ENCODE measurements around the gene CILP2. TPM values are rescaled to one million over a fixed set of nuclear protein-coding genes. Genes with fewer than 3 reads are reported as not detected.

CILP2 gene
- polyA plus RNA-seq, 1 experiment = 0.77 TPM

GRCh38 chr19:19543101-19543500, 5.0 kb downstream of the CILP2 start:
- no peak for TF ChIP-seq CTCF (IDR thresholded peaks at IDR 0.05; ENCODE audit: insufficient read depth, low read depth, low read length)
- Histone ChIP-seq H3K36me3 (ENCODE audit: control insufficient read depth, insufficient read depth, low read length) (no peaks in the 10 kb centered on the region), H3K27me3 (ENCODE audit: control insufficient read depth, insufficient read depth, low read length) (peaks cover 3% of the 10 kb centered on the region; the same call in 1 of the 2 replicates), H3K4me3 (ENCODE audit: low read depth, low read length) (no peak overlapping the region)
- POLR2A ChIA-PET = no interaction called here
- DNase-seq (ENCODE audit: low read depth) = no peak
- CTCF ChIA-PET = interaction anchor here (2.1 kb wide), 1 partner anchor 10 kb away, joined by 16 read pairs; no protein-coding TSS in a partner anchor

GRCh38 chr19:19543640-19544039, 5.6 kb downstream of the CILP2 start:
- TF ChIP-seq CTCF (IDR thresholded peaks at IDR 0.05; ENCODE audit: insufficient read depth, low read depth, low read length) = no peak
- H3K36me3 ChIP-seq (ENCODE audit: control insufficient read depth, insufficient read depth, low read length) = no peaks in the 10 kb centered on the region
- H3K4me3 ChIP-seq (ENCODE audit: low read depth, low read length) = no peak overlapping the region
- CTCF ChIA-PET = interaction anchor here (2.1 kb wide), 1 partner anchor 10 kb away, joined by 16 read pairs; no protein-coding TSS in a partner anchor
- POLR2A ChIA-PET = no interaction called here
- H3K27me3 ChIP-seq (ENCODE audit: control insufficient read depth, insufficient read depth, low read length) = peaks cover 3% of the 10 kb centered on the region; the same call in 1 of the 2 replicates
- no peak for DNase-seq (ENCODE audit: low read depth)

- POLR2A ChIA-PET = no interaction called here
- Histone ChIP-seq H3K36me3 (ENCODE audit: control insufficient read depth, insufficient read depth, low read length) (no peaks in the 10 kb centered on the region), H3K4me3 (ENCODE audit: low read depth, low read length) (no peak overlapping the region), H3K27me3 (ENCODE audit: control insufficient read depth, insufficient read depth, low read length) (no peaks in the 10 kb centered on the region; the same call in 1 of the 2 replicates)
- CTCF ChIA-PET = interaction anchor here (2.1 kb wide), 1 partner anchor 9 kb away, joined by 16 read pairs; no protein-coding TSS in a partner anchor
- DNase-seq (ENCODE audit: low read depth) = no peak
- no peak for TF ChIP-seq CTCF (IDR thresholded peaks at IDR 0.05; ENCODE audit: insufficient read depth, low read depth, low read length)
Measured at GRCh38 chr19:19544257-19544953, 6.3 kb downstream of the CILP2 start.

GRCh38 chr19:19544954-19545591, 7.0 kb downstream of the CILP2 start:
- CTCF ChIA-PET = no interaction called here
- no peak overlapping the region for H3K4me3 ChIP-seq (ENCODE audit: low read depth, low read length)
- POLR2A ChIA-PET = no interaction called here
- no peak for DNase-seq (ENCODE audit: low read depth)
- no peaks in the 10 kb centered on the region; the same call in 1 of the 2 replicates for H3K27me3 ChIP-seq (ENCODE audit: control insufficient read depth, insufficient read depth, low read length)
- no peak for TF ChIP-seq CTCF (IDR thresholded peaks at IDR 0.05; ENCODE audit: insufficient read depth, low read depth, low read length)
- H3K36me3 ChIP-seq (ENCODE audit: control insufficient read depth, insufficient read depth, low read length) = no peaks in the 10 kb centered on the region

- no peak for DNase-seq (ENCODE audit: low read depth)
- Histone ChIP-seq H3K4me3 (ENCODE audit: low read depth, low read length) (no peak overlapping the region), H3K27me3 (ENCODE audit: control insufficient read depth, insufficient read depth, low read length) (no peaks in the 10 kb centered on the region; the same call in 1 of the 2 replicates), H3K36me3 (ENCODE audit: control insufficient read depth, insufficient read depth, low read length) (no peaks in the 10 kb centered on the region)
- TF ChIP-seq CTCF (IDR thresholded peaks at IDR 0.05; ENCODE audit: insufficient read depth, low read depth, low read length) = no peak
- POLR2A ChIA-PET = no interaction called here
- CTCF ChIA-PET = no interaction called here
Measured at GRCh38 chr19:19545707-19546106, 7.6 kb downstream of the CILP2 start.

Measured in BJ (cell line).